ENCODE results near the gene PSD4.

The PSD4 gene

DNA sequence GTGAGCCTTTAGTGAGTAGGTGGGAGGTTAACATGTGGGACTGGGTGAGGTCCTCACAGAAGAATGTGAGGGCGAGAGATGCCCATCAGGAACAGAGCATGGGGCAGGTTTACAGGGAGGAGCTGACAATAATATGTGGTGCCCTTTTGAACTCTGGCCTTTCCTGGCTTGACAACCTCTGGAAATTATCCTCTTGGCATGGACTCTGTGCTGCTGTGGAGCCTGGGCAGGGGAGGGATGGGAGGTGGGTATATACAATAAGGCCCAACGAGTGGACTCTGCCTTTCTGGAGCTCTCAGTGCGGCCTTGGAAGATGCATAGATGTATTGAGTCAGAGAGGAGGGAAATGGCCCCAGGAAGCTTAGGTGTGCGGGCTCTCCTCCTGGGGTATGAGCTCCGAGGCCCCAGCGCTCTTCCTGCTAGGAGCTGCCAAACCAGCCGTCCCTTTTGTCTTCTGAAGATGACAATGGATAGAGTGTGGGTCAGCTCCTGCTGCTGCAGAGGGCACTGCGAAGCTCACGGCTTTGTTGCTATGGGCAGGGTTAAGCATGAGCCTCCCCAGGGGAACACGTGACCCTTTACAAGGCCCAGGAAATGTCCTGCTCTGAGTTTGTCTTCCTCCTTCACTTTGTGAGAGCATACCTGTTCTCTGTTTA lies 8.7 kb upstream of the PSD4 start:
- no peak overlapping the region for H3K4ac ChIP-seq (ENCODE audit: low read depth, low read length)

DNA sequence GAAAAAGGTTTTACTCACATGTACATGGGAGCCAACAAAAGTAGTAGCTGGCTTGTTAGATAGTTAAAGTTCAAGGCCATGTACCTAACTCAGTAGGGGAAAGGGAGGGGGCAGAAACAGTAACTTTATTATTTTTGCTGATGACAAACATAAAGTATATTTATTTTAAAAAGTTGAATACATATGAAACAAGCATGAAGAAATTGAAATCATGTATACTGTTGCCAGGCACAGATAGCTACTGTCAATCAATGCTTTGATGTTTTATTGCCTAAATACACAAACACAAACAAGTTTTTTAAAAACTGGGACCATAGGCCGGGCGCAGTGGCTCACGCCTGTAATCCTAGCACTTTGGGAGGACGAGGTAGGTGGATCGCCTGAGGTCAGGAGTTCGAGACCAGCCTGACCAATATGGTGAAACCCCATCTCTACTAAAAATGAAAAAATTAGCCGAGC lies 7.6 kb upstream of the PSD4 start:
- no CpG with 5 or more reads among the region's 7 CpGs for WGBS (ENCODE audit: extremely low coverage, insufficient coverage, low lambda C conversion rate)
- Histone ChIP-seq H3K9ac (ENCODE audit: low read length) (no peak overlapping the region), H2BK5ac (ENCODE audit: low read length) (no peak overlapping the region), H3K4me1 (ENCODE audit: control insufficient read depth, low read depth, low read length) (no peaks in the 10 kb centered on the region), H2AK5ac (ENCODE audit: low read length) (no peak overlapping the region), H3K4ac (ENCODE audit: low read depth, low read length) (no peak overlapping the region), H3K4me2 (ENCODE audit: low read length) (no peak overlapping the region), H3K36me3 (ENCODE audit: control insufficient read depth, insufficient read depth, low read length) (no peaks in the 10 kb centered on the region), H3K4me3 (ENCODE audit: low read length) (no peak overlapping the region), H4K5ac (ENCODE audit: low read length) (no peak overlapping the region), H3K23ac (ENCODE audit: low read length) (no peak overlapping the region), H3K56ac (ENCODE audit: low read length) (no peak overlapping the region), H3K18ac (ENCODE audit: low read length) (no peak overlapping the region), H3K27me3 (ENCODE audit: insufficient read depth, low read length, poor library complexity) (no peaks in the 10 kb centered on the region), H3K27ac (ENCODE audit: low read depth, low read length) (no peak overlapping the region), H3K79me2 (ENCODE audit: control insufficient read depth, insufficient read depth, low read length) (no peaks in the 10 kb centered on the region), H3K79me1 (ENCODE audit: low read length) (no peaks in the 10 kb centered on the region), H4K8ac (ENCODE audit: low read depth, low read length) (no peak overlapping the region), H2BK15ac (replicated peaks; ENCODE audit: low read depth) (no peak overlapping the region), H2BK120ac (ENCODE audit: low read depth, low read length) (no peak overlapping the region)
- no peak for DNase-seq

More for the DNA sequence above, 8.7 kb upstream of the PSD4 start:
- H3K56ac ChIP-seq (ENCODE audit: low read length): no peak overlapping the region
- H3K27ac ChIP-seq (ENCODE audit: low read depth, low read length): no peak overlapping the region
- H3K9ac ChIP-seq (ENCODE audit: low read length): no peak overlapping the region
- no peak overlapping the region for H2BK5ac ChIP-seq (ENCODE audit: low read length)
- H3K27me3 ChIP-seq (ENCODE audit: insufficient read depth, low read length, poor library complexity): no peaks in the 10 kb centered on the region
- no peaks in the 10 kb centered on the region for H3K79me2 ChIP-seq (ENCODE audit: control insufficient read depth, insufficient read depth, low read length)
- no peak overlapping the region for H2AK5ac ChIP-seq (ENCODE audit: low read length)
- peak; percentile 82 for DNase-seq
- H3K18ac ChIP-seq (ENCODE audit: low read length): no peak overlapping the region
- no peak overlapping the region for H4K8ac ChIP-seq (ENCODE audit: low read depth, low read length)
- no CpG with 5 or more reads among the region's 10 CpGs for WGBS (ENCODE audit: extremely low coverage, insufficient coverage, low lambda C conversion rate)
- no peaks in the 10 kb centered on the region for H3K79me1 ChIP-seq (ENCODE audit: low read length)
- no peak overlapping the region for H2BK120ac ChIP-seq (ENCODE audit: low read depth, low read length)
- H3K4me1 ChIP-seq (ENCODE audit: control insufficient read depth, low read depth, low read length): no peaks in the 10 kb centered on the region
- H3K36me3 ChIP-seq (ENCODE audit: control insufficient read depth, insufficient read depth, low read length): no peaks in the 10 kb centered on the region
- H3K4me3 ChIP-seq (ENCODE audit: low read length): no peak overlapping the region
- H3K4me2 ChIP-seq (ENCODE audit: low read length): no peak overlapping the region
- no peak overlapping the region for H3K23ac ChIP-seq (ENCODE audit: low read length)
- no peak overlapping the region for H4K5ac ChIP-seq (ENCODE audit: low read length)
- H2BK15ac ChIP-seq (replicated peaks; ENCODE audit: low read depth): no peak overlapping the region

GRCh38 chr2:113167115-113167932 lies 6.4 kb upstream of the PSD4 start:
- Histone ChIP-seq H4K5ac (ENCODE audit: low read length) (no peak overlapping the region), H2AK5ac (ENCODE audit: low read length) (no peak overlapping the region), H3K27ac (ENCODE audit: low read depth, low read length) (no peak overlapping the region), H3K79me2 (ENCODE audit: control insufficient read depth, insufficient read depth, low read length) (no peaks in the 10 kb centered on the region), H2BK120ac (ENCODE audit: low read depth, low read length) (no peak overlapping the region), H3K56ac (ENCODE audit: low read length) (no peak overlapping the region), H3K23ac (ENCODE audit: low read length) (no peak overlapping the region), H2BK15ac (replicated peaks; ENCODE audit: low read depth) (no peak overlapping the region), H3K4me1 (ENCODE audit: control insufficient read depth, low read depth, low read length) (no peaks in the 10 kb centered on the region), H3K4me3 (ENCODE audit: low read length) (no peak overlapping the region), H3K27me3 (ENCODE audit: insufficient read depth, low read length, poor library complexity) (no peaks in the 10 kb centered on the region), H3K4me2 (ENCODE audit: low read length) (no peak overlapping the region), H3K9ac (ENCODE audit: low read length) (no peak overlapping the region), H3K79me1 (ENCODE audit: low read length) (no peaks in the 10 kb centered on the region), H3K36me3 (ENCODE audit: control insufficient read depth, insufficient read depth, low read length) (no peaks in the 10 kb centered on the region), H4K8ac (ENCODE audit: low read depth, low read length) (no peak overlapping the region), H3K18ac (ENCODE audit: low read length) (no peak overlapping the region), H3K4ac (ENCODE audit: low read depth, low read length) (no peak overlapping the region), H2BK5ac (ENCODE audit: low read length) (no peak overlapping the region)
- no CpG with 5 or more reads among the region's 12 CpGs for WGBS (ENCODE audit: extremely low coverage, insufficient coverage, low lambda C conversion rate)
- no peak for DNase-seq

DNA sequence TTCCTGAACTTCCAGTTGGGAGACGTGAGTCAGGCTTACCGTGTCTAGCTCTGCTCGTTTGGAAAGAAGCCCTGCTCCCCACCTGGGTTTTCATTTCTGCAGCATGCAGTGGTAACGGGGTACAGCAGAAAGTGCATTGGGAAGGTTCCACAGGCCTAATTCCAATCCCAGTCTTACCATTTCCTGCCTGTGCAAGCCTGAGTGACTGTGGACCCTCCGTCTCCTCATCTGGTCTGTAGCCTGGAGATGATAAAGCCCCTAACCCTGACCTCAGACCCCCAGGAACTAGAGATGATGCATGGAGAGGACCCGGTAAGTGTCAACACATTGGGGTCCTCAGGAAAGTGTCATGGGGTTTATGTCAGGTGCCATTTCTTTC lies 5.8 kb upstream of the PSD4 start:
- Histone ChIP-seq H3K79me2 (ENCODE audit: control insufficient read depth, insufficient read depth, low read length) (no peaks in the 10 kb centered on the region), H3K4me2 (ENCODE audit: low read length) (no peak overlapping the region), H3K27ac (ENCODE audit: low read depth, low read length) (no peak overlapping the region), H3K23ac (ENCODE audit: low read length) (no peak overlapping the region), H2AK5ac (ENCODE audit: low read length) (no peak overlapping the region), H3K4me3 (ENCODE audit: low read length) (no peak overlapping the region), H3K4me1 (ENCODE audit: control insufficient read depth, low read depth, low read length) (no peaks in the 10 kb centered on the region), H3K27me3 (ENCODE audit: insufficient read depth, low read length, poor library complexity) (no peaks in the 10 kb centered on the region), H3K9ac (ENCODE audit: low read length) (no peak overlapping the region), H2BK5ac (ENCODE audit: low read length) (no peak overlapping the region), H2BK120ac (ENCODE audit: low read depth, low read length) (no peak overlapping the region), H3K36me3 (ENCODE audit: control insufficient read depth, insufficient read depth, low read length) (no peaks in the 10 kb centered on the region), H4K5ac (ENCODE audit: low read length) (no peak overlapping the region), H2BK15ac (replicated peaks; ENCODE audit: low read depth) (no peak overlapping the region), H3K79me1 (ENCODE audit: low read length) (no peaks in the 10 kb centered on the region), H3K18ac (ENCODE audit: low read length) (no peak overlapping the region), H3K4ac (ENCODE audit: low read depth, low read length) (no peak overlapping the region), H3K56ac (ENCODE audit: low read length) (no peak overlapping the region), H4K8ac (ENCODE audit: low read depth, low read length) (no peak overlapping the region)
- WGBS (ENCODE audit: extremely low coverage, insufficient coverage, low lambda C conversion rate): no CpG with 5 or more reads among the region's 6 CpGs
- DNase-seq: no peak

- H3K36me3 ChIP-seq (ENCODE audit: control insufficient read depth, insufficient read depth, low read length): no peaks in the 10 kb centered on the region
- peaks cover 3% of the 10 kb centered on the region for H3K4me1 ChIP-seq (ENCODE audit: control insufficient read depth, low read depth, low read length)
- H3K23ac ChIP-seq (ENCODE audit: low read length): no peak overlapping the region
- no peak overlapping the region for H3K4ac ChIP-seq (ENCODE audit: low read depth, low read length)
- no peak overlapping the region for H3K4me2 ChIP-seq (ENCODE audit: low read length)
- no peak overlapping the region for H2BK15ac ChIP-seq (replicated peaks; ENCODE audit: low read depth)
- no CpG with 5 or more reads among the region's 8 CpGs for WGBS (ENCODE audit: extremely low coverage, insufficient coverage, low lambda C conversion rate)
- no peak for DNase-seq
- no peaks in the 10 kb centered on the region for H3K27me3 ChIP-seq (ENCODE audit: insufficient read depth, low read length, poor library complexity)
- H2AK5ac ChIP-seq (ENCODE audit: low read length): no peak overlapping the region
- H3K9ac ChIP-seq (ENCODE audit: low read length): no peak overlapping the region
- H3K79me2 ChIP-seq (ENCODE audit: control insufficient read depth, insufficient read depth, low read length): no peaks in the 10 kb centered on the region
- H3K79me1 ChIP-seq (ENCODE audit: low read length): no peaks in the 10 kb centered on the region
- no peak overlapping the region for H4K5ac ChIP-seq (ENCODE audit: low read length)
- H3K18ac ChIP-seq (ENCODE audit: low read length): no peak overlapping the region
- H2BK120ac ChIP-seq (ENCODE audit: low read depth, low read length): no peak overlapping the region
- no peak overlapping the region for H4K8ac ChIP-seq (ENCODE audit: low read depth, low read length)
- H3K56ac ChIP-seq (ENCODE audit: low read length): no peak overlapping the region
- no peak overlapping the region for H3K4me3 ChIP-seq (ENCODE audit: low read length)
- no peak overlapping the region for H3K27ac ChIP-seq (ENCODE audit: low read depth, low read length)
- no peak overlapping the region for H2BK5ac ChIP-seq (ENCODE audit: low read length)
These were observed 4.7 kb upstream of the PSD4 start for GRCh38 chr2:113169002-113169530.
